Measurements from ENCODE around the gene BRD3OS. TPM values are rescaled to one million over a fixed set of nuclear protein-coding genes. Genes with fewer than 3 reads are reported as not detected.

The BRD3OS gene
- total and polyA plus RNA-seq, 2 of the 13 experiments (the other 11 are each of a cell fraction or from before 2014, with no cell fraction given): 4.9 to 5.7 TPM

DNA sequence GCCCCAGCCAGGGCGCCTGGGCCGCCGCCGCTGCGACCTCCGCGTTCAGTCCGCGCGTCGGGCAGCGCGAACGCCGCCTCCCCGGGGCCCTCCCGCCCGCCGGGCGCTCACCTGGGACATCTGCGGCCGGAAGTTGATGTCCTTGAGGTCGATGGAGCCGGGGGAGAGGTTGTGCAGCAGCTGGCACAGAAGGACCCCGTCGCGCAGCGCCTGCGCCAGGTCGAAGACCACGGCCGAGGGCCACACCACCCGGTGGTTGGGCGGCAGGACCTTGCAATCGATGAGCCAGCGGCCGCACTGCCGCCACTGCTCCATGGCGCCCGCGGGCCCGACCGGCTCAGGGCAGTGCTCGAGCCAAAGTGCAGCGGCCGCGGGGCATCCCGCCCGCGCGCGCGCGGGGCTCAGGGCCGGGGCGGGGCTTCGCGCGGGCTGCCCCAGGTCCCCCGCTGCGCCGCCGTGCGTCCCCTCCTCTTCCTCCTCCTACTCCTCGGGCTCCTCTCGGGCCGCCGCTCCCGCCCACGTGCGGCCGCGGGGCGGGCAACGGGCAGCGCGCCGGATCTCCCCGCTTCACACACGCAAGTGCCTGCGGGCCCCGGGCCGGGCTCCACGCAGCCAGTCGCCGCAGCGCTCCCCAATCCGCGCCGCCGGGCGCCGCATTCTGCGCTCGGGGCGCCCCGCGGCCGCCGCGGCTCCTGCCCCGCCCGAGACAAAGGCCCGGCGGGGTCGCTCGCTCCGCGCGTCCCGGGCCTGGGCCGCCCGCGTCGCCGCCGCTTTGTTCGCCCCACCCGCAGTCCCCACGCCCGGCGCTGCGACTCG, 33.1 kb upstream of the BRD3OS start, which contains the start of gene VAV2 (continued):
- TF ChIP-seq RBFOX2 (IDR thresholded peaks at IDR 0.05; ENCODE audit: low read depth, low read length): peak; percentile 82
- no peak for TF ChIP-seq ZNF3 (CRISPR knock-in tag; IDR thresholded peaks at IDR 0.05)
- no peak for TF ChIP-seq ZNF207 (IDR thresholded peaks at IDR 0.05; ENCODE audit: borderline replicate concordance)
- TF ChIP-seq, protein P1, sequence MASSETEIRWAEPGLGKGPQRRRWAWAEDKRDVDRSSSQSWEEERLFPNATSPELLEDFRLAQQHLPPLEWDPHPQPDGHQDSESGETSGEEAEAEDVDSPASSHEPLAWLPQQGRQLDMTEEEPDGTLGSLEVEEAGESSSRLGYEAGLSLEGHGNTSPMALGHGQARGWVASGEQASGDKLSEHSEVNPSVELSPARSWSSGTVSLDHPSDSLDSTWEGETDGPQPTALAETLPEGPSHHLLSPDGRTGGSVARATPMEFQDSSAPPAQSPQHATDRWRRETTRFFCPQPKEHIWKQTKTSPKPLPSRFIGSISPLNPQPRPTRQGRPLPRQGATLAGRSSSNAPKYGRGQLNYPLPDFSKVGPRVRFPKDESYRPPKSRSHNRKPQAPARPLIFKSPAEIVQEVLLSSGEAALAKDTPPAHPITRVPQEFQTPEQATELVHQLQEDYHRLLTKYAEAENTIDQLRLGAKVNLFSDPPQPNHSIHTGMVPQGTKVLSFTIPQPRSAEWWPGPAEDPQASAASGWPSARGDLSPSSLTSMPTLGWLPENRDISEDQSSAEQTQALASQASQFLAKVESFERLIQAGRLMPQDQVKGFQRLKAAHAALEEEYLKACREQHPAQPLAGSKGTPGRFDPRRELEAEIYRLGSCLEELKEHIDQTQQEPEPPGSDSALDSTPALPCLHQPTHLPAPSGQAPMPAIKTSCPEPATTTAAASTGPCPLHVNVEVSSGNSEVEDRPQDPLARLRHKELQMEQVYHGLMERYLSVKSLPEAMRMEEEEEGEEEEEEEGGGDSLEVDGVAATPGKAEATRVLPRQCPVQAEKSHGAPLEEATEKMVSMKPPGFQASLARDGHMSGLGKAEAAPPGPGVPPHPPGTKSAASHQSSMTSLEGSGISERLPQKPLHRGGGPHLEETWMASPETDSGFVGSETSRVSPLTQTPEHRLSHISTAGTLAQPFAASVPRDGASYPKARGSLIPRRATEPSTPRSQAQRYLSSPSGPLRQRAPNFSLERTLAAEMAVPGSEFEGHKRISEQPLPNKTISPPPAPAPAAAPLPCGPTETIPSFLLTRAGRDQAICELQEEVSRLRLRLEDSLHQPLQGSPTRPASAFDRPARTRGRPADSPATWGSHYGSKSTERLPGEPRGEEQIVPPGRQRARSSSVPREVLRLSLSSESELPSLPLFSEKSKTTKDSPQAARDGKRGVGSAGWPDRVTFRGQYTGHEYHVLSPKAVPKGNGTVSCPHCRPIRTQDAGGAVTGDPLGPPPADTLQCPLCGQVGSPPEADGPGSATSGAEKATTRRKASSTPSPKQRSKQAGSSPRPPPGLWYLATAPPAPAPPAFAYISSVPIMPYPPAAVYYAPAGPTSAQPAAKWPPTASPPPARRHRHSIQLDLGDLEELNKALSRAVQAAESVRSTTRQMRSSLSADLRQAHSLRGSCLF (CRISPR knock-in tag; IDR thresholded peaks at IDR 0.05; ENCODE audit: borderline replicate concordance): no peak
- TF ChIP-seq KLF6 (CRISPR knock-in tag; IDR thresholded peaks at IDR 0.05): no peak
- no peak for TF ChIP-seq PAF1 (CRISPR knock-in tag; IDR thresholded peaks at IDR 0.05)
- TF ChIP-seq PHF8 (CRISPR knock-in tag; IDR thresholded peaks at IDR 0.05): peak; percentile 55; the same call in 1 of the 2 replicates
- TF ChIP-seq NR1H2 (CRISPR knock-in tag; IDR thresholded peaks at IDR 0.05; ENCODE audit: borderline replicate concordance, low read depth): no peak
- peak; percentile 48 for TF ChIP-seq YY1 (IDR thresholded peaks at IDR 0.05; ENCODE audit: insufficient read depth, insufficient replicate concordance, low read depth, low read length)
- no peak for TF ChIP-seq ZNF737 (CRISPR knock-in tag; IDR thresholded peaks at IDR 0.05; ENCODE audit: borderline replicate concordance)
- no peak for TF ChIP-seq KLF15 (CRISPR knock-in tag; IDR thresholded peaks at IDR 0.05; ENCODE audit: borderline replicate concordance)
- TF ChIP-seq ZNF350 (CRISPR knock-in tag; IDR thresholded peaks at IDR 0.05; ENCODE audit: borderline replicate concordance, low read depth): no peak
- TF ChIP-seq SMAD1 (CRISPR knock-in tag; IDR thresholded peaks at IDR 0.05; ENCODE audit: borderline replicate concordance, low read depth): no peak
- TF ChIP-seq, protein P2, sequence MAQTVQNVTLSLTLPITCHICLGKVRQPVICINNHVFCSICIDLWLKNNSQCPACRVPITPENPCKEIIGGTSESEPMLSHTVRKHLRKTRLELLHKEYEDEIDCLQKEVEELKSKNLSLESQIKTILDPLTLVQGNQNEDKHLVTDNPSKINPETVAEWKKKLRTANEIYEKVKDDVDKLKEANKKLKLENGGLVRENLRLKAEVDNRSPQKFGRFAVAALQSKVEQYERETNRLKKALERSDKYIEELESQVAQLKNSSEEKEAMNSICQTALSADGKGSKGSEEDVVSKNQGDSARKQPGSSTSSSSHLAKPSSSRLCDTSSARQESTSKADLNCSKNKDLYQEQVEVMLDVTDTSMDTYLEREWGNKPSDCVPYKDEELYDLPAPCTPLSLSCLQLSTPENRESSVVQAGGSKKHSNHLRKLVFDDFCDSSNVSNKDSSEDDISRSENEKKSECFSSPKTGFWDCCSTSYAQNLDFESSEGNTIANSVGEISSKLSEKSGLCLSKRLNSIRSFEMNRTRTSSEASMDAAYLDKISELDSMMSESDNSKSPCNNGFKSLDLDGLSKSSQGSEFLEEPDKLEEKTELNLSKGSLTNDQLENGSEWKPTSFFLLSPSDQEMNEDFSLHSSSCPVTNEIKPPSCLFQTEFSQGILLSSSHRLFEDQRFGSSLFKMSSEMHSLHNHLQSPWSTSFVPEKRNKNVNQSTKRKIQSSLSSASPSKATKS (CRISPR knock-in tag; IDR thresholded peaks at IDR 0.05): no peak
- no peak for TF ChIP-seq ZNF569 (CRISPR knock-in tag; IDR thresholded peaks at IDR 0.05; ENCODE audit: borderline replicate concordance)
- TF ChIP-seq GABPA (IDR thresholded peaks at IDR 0.05; ENCODE audit: low read depth, low read length): no peak
- no peak for TF ChIP-seq GABPA (CRISPR knock-in tag; IDR thresholded peaks at IDR 0.05; ENCODE audit: low read depth)
- TF ChIP-seq ZNF33A (CRISPR knock-in tag; IDR thresholded peaks at IDR 0.05; ENCODE audit: borderline replicate concordance): no peak
- TF ChIP-seq KLF16 (CRISPR knock-in tag; IDR thresholded peaks at IDR 0.05): 0 out of 4 replicates have a peak, but pooled peaks of 1 of the 2 experiments have one; percentile 20
- no peak for TF ChIP-seq NCOR1 (IDR thresholded peaks at IDR 0.05; ENCODE audit: borderline replicate concordance, low read length)
- TF ChIP-seq, protein P3, sequence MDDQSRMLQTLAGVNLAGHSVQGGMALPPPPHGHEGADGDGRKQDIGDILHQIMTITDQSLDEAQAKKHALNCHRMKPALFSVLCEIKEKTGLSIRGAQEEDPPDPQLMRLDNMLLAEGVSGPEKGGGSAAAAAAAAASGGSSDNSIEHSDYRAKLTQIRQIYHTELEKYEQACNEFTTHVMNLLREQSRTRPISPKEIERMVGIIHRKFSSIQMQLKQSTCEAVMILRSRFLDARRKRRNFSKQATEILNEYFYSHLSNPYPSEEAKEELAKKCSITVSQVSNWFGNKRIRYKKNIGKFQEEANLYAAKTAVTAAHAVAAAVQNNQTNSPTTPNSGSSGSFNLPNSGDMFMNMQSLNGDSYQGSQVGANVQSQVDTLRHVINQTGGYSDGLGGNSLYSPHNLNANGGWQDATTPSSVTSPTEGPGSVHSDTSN (CRISPR knock-in tag; IDR thresholded peaks at IDR 0.05; ENCODE audit: borderline replicate concordance): no peak
